Breast epithelium (tissue), 3 donors: ENCODE measurements around the gene PTPRA.
"Not testable (repeated sequence)": the region's sequence is repeated elsewhere in the genome, so short reads cannot be mapped to it uniquely, and the experiment has no call there.

Experiments used
- POLR2A ChIP-seq: fragments of 450-650 bp; IDR thresholded peaks from one replicate; pipeline ENCODE4 v1.6.1; 2016; ENCODE audit warnings: antibody characterized with exemption, mild to moderate bottlenecking, moderate library complexity
- POLR2AphosphoS5 ChIP-seq, 3 donors: sonication (generic); formaldehyde crosslinking; IDR thresholded peaks; one replicate each; pipeline ENCODE4 v1.6.1; 2017; ENCODE audit warnings: antibody characterized with exemption in 3 of 3
- TF ChIP-seq, protein P1 (sequence below), 3 donors: fragments of 450-650 bp; IDR thresholded peaks; one replicate each; pipeline ENCODE4 v1.5.1; 2016 to 2017; ENCODE audit warnings: antibody characterized with exemption in 3 of 3, mild to moderate bottlenecking in 3 of 3, moderate library complexity in 3 of 3

DNA sequence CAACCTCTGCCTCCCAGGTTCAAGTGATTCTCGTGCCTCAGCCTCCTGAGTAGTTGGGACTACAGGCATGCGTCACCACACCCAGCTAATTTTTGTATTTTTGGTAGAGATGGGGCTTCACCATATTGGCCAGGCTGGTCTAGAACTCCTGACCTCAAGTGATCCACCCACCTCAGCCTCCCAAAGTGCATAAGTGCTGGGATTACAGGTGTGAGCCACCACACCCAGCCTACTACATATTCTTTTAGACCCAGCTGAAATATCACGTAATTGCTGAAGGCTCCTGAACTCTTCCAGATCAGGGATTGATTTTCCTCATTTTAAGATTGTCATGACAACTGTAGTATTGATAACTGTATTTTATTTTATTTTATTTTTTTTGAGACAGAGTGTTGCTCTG is 21.9 kb downstream of the PTPRA start:
- TF ChIP-seq, protein P1, sequence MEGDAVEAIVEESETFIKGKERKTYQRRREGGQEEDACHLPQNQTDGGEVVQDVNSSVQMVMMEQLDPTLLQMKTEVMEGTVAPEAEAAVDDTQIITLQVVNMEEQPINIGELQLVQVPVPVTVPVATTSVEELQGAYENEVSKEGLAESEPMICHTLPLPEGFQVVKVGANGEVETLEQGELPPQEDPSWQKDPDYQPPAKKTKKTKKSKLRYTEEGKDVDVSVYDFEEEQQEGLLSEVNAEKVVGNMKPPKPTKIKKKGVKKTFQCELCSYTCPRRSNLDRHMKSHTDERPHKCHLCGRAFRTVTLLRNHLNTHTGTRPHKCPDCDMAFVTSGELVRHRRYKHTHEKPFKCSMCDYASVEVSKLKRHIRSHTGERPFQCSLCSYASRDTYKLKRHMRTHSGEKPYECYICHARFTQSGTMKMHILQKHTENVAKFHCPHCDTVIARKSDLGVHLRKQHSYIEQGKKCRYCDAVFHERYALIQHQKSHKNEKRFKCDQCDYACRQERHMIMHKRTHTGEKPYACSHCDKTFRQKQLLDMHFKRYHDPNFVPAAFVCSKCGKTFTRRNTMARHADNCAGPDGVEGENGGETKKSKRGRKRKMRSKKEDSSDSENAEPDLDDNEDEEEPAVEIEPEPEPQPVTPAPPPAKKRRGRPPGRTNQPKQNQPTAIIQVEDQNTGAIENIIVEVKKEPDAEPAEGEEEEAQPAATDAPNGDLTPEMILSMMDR (IDR thresholded peaks at IDR 0.05), result not testable (repeated sequence)
- not testable (repeated sequence) for TF ChIP-seq POLR2A; POLR2AphosphoS5 (IDR thresholded peaks at IDR 0.05)
